OCI-LY1 (cell line): Measurements from ENCODE around the gene STAB1.
A peak's percentile ranks its signal among the peaks of the same experiment; 100 is the strongest.

Source experiments
- H2AFZ ChIP-seq: fragments of 200-600 bp; sonication (generic), shearing (Covaris generic); 2 replicates; pipeline ENCODE4 v1.6.0; 2014; ENCODE audit warnings: antibody characterized with exemption, mild to moderate bottlenecking, low read length
- H3F3A ChIP-seq: fragments of 200-600 bp; sonication (generic), shearing (Covaris generic); 2 replicates; pipeline ENCODE4 v1.6.0; 2014; ENCODE audit warnings: mild to moderate bottlenecking, antibody characterized with exemption, low read length, moderate library complexity; ENCODE audit not compliant: insufficient read depth
- H3K27ac ChIP-seq: fragments of 200-600 bp; sonication (generic); 2 replicates; pipeline ENCODE4 v1.5.1; 2014; ENCODE audit warnings: low read length, mixed run types, mild to moderate bottlenecking, low read depth; ENCODE audit not compliant: poor library complexity, severe bottlenecking
- H3K27me3 ChIP-seq: fragments of 200-600 bp; sonication (generic); 2 replicates; pipeline ENCODE4 v1.6.0; 2014; ENCODE audit warnings: antibody characterized with exemption, mild to moderate bottlenecking, low read length, moderate library complexity; ENCODE audit not compliant: insufficient read depth
- H3K36me3 ChIP-seq: fragments of 200-600 bp; sonication (generic); 2 replicates; pipeline ENCODE4 v1.6.1; 2014; ENCODE audit warnings: mild to moderate bottlenecking, antibody characterized with exemption, low read length, moderate library complexity, mixed read lengths; ENCODE audit not compliant: insufficient read depth
- H3K4me1 ChIP-seq: fragments of 200-600 bp; sonication (generic); 2 replicates; pipeline ENCODE4 v1.5.1; 2014; ENCODE audit warnings: mild to moderate bottlenecking, low read length, moderate library complexity; ENCODE audit not compliant: insufficient read depth, severe bottlenecking
- H3K4me2 ChIP-seq: fragments of 200-600 bp; sonication (generic), shearing (Covaris generic); 2 replicates; pipeline ENCODE4 v1.6.1; 2014; ENCODE audit warnings: low read length
- H3K4me3 ChIP-seq: fragments of 200-600 bp; sonication (generic); 2 replicates; pipeline ENCODE4 v1.5.1; 2014; ENCODE audit warnings: low read length, low read depth, mild to moderate bottlenecking, mixed read lengths; ENCODE audit not compliant: poor library complexity, severe bottlenecking
- H3K79me2 ChIP-seq: fragments of 200-600 bp; shearing (Covaris generic); 2 replicates; pipeline ENCODE4 v1.6.1; 2016; ENCODE audit warnings: mixed run types, low read length, mixed read lengths; ENCODE audit not compliant: insufficient read depth
- H3K9ac ChIP-seq: fragments of 200-600 bp; sonication (generic), shearing (Covaris generic); 2 replicates; pipeline ENCODE4 v1.6.1; 2014; ENCODE audit warnings: mild to moderate bottlenecking, low read length, mixed read lengths
- H3K9me2 ChIP-seq: fragments of 200-600 bp; sonication (generic), shearing (Covaris generic); 2 replicates; pipeline ENCODE4 v1.6.1; 2014; ENCODE audit warnings: low read depth, mild to moderate bottlenecking, low read length, mixed read lengths
- H3K9me3 ChIP-seq: fragments of 200-600 bp; shearing (Covaris generic); 2 replicates; pipeline ENCODE4 v1.6.1; 2014; ENCODE audit warnings: low read length, mixed read lengths
- H4K20me1 ChIP-seq: fragments of 200-600 bp; sonication (generic), shearing (Covaris generic); 2 replicates; pipeline ENCODE4 v1.6.0; 2016; ENCODE audit warnings: mild to moderate bottlenecking, low read length; ENCODE audit not compliant: insufficient read depth
- CTCF ChIP-seq: fragments of 200-600 bp; sonication (generic), shearing (Covaris generic); IDR thresholded peaks from 2 replicates; pipeline ENCODE4 v1.5.1; 2017; ENCODE audit warnings: mild to moderate bottlenecking, antibody characterized with exemption, low read length, moderate library complexity, mixed read lengths
- EZH2 ChIP-seq: fragments of 200-600 bp; sonication (generic), shearing (Covaris generic); IDR thresholded peaks from 2 replicates; pipeline ENCODE4 v1.8.0; 2017; ENCODE audit warnings: borderline replicate concordance, mixed run types, mild to moderate bottlenecking, antibody characterized with exemption, low read length, moderate library complexity, mixed read lengths

The STAB1 gene

GRCh38 chr3:52530918-52531826 lies 36.0 kb downstream of the STAB1 start:
- Histone ChIP-seq H3F3A (peaks cover 11% of the 10 kb centered on the region), H3K4me3 (no peak overlapping the region), H3K4me1 (peaks cover 39% of the 10 kb centered on the region), H3K9ac (no peak overlapping the region), H4K20me1 (no peaks in the 10 kb centered on the region), H3K27ac (peak overlapping the region; percentile 14), H3K4me2 (peak overlapping the region; percentile 87; the same call in 1 of the 2 replicates), H3K79me2 (no peaks in the 10 kb centered on the region), H2AFZ (no peak overlapping the region), H3K36me3 (peaks cover 30% of the 10 kb centered on the region), H3K27me3 (no peaks in the 10 kb centered on the region), H3K9me3 (no peaks in the 10 kb centered on the region), H3K9me2 (no peaks in the 10 kb centered on the region)
- TF ChIP-seq CTCF = no peak
- no peak for TF ChIP-seq EZH2

GRCh38 chr3:52531860-52532516 lies 36.9 kb downstream of the STAB1 start:
- H3K27me3 ChIP-seq = no peaks in the 10 kb centered on the region
- H3K27ac ChIP-seq = peak overlapping the region; percentile 14
- H3K9me3 ChIP-seq = no peaks in the 10 kb centered on the region
- peaks cover 40% of the 10 kb centered on the region for H3K4me1 ChIP-seq
- H3K4me3 ChIP-seq = peak overlapping the region; percentile 85
- peak overlapping the region; percentile 84; the same call in 1 of the 2 replicates for H3K9ac ChIP-seq
- H3K4me2 ChIP-seq = peak overlapping the region; percentile 87
- H4K20me1 ChIP-seq = no peaks in the 10 kb centered on the region
- no peak for TF ChIP-seq CTCF
- no peak for TF ChIP-seq EZH2
- peaks cover 23% of the 10 kb centered on the region for H3K36me3 ChIP-seq
- no peak overlapping the region for H2AFZ ChIP-seq
- no peaks in the 10 kb centered on the region for H3K9me2 ChIP-seq
- peaks cover 11% of the 10 kb centered on the region for H3F3A ChIP-seq
- peaks cover 5% of the 10 kb centered on the region for H3K79me2 ChIP-seq

GRCh38 chr3:52532517-52532837 lies 37.3 kb downstream of the STAB1 start:
- Histone ChIP-seq H3K4me1 (peaks cover 45% of the 10 kb centered on the region), H3K27ac (peak overlapping the region; percentile 14), H3K9me3 (no peaks in the 10 kb centered on the region), H3K9ac (peak overlapping the region; percentile 84), H4K20me1 (no peaks in the 10 kb centered on the region), H3K9me2 (no peaks in the 10 kb centered on the region), H2AFZ (no peak overlapping the region), H3F3A (peaks cover 11% of the 10 kb centered on the region), H3K4me2 (peak overlapping the region; percentile 87), H3K4me3 (peak overlapping the region; percentile 85), H3K27me3 (no peaks in the 10 kb centered on the region), H3K79me2 (peaks cover 10% of the 10 kb centered on the region), H3K36me3 (peaks cover 18% of the 10 kb centered on the region)
- TF ChIP-seq CTCF (no peak), EZH2 (no peak)
